Stimulated activated CD8-positive, alpha-beta memory T cell treated with anti-CD3 and anti-CD28 coated beads, Interleukin-12 subunit alpha, Interleukin-12 subunit beta, amount 100 ng/mL, for 24 hours (primary cell): Measurements from ENCODE around the gene KBTBD12.

Experiments used
- DNase-seq: peaks from one replicate; pipeline ENCODE4 v3.0.0-alpha.2; 2020; ENCODE audit errors: extremely low read depth

KBTBD12 gene

GRCh38 chr3:127985655-127986225 lies 70.7 kb downstream of the KBTBD12 start:
- DNase-seq = no peak

DNA sequence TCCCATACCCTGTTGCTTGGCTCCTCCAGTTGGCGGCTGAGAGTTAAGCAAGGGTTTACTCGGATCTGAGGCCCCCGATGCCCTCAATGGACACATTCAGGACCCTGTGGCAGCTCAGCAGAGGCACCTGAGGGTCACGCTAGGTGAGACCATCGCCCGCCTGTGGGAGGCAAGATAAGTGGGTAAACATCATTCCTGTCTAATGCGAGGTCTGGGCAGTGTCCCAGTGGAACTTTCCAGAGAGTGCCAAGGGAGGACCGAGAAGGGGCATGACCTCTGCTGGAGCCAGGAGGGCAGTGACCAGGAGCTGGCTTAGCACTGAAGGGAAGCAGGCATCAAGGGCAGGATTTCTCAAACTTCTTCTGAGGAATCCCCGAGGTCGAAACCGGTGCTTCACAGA lies 71.8 kb downstream of the KBTBD12 start:
- no peak for DNase-seq

DNA sequence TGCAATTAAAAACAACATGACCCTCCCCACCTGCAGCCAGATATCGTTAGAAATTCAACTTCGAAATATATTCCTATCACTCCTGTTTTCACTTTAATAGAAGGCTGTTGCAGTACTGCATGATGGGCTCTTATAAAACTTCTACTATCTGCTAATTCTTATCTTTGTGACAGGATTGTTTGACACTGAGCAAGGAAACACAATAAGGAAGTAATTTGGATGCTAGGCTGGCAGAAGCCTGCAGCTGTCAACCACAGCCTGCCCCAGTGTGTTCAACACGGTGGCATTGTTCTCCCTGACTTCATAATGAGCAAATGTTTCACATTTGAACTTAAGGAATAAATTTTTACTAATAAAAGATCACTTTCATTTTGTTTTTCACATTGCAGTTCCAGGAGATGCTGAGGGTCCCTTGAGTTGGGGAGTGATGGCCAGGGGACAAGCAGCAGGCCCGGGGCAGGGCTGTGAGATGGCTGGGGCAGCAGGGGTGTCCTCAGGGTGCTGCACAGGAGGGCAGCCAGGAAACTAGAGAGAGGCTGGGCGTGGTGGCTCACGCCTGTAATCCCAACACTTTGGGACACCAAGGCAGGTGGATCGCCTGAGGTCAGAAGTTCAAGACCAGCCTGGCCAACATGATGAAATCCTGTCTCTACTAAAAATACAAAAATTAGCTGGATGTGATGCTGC lies 72.4 kb downstream of the KBTBD12 start:
- DNase-seq = no peak

GRCh38 chr3:127988770-127989557 lies 73.9 kb downstream of the KBTBD12 start:
- DNase-seq = no peak

DNA sequence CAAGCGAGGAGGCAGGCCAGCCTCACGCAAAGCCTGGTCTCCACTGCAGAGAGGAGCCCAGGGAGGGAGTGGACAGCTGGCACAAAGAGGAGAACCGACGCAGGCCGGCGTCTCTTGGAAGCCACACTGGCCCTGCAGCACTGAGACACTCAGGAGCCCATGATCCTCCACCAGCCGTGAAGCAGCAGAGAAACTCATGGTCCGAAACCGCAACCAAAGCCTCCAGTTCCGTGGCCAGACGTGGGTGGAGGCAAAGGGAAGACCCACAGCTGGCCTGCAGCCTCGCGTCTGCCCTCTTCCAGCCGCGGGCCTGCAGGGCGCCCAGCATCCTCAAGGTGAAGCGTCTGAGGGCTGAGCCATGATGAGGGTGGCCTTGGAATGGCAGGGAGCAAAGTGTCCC lies 75.0 kb downstream of the KBTBD12 start:
- no peak for DNase-seq

GRCh38 chr3:127990461-127990860 lies 75.4 kb downstream of the KBTBD12 start:
- DNase-seq = no peak

- no peak for DNase-seq
These were observed 76.2 kb downstream of the KBTBD12 start for GRCh38 chr3:127991251-127991650.

GRCh38 chr3:127991681-127992080 lies 76.6 kb downstream of the KBTBD12 start:
- no peak for DNase-seq

GRCh38 chr3:127992127-127992526 lies 77.1 kb downstream of the KBTBD12 start:
- no peak for DNase-seq

- no peak for DNase-seq
These were observed 79.0 kb downstream of the KBTBD12 start for GRCh38 chr3:127994011-127994410.

DNA sequence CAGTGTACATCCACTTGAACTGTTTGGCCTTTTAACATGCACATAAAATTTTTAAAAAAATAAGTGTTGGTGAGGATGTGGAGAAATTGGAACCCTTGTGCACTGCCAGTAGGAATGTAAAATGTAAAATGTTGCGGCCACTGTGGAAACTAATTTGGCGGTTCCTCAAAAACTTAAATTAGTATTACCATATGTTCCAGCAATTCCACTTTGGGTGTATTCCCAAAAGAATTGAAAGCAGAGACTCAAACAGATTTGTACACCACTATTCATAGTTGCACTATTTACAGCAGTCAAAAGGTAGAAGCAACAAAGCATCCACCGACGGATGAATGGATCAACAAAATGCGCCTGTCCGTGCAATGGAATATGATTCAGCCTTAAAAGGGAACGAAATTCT lies 82.0 kb downstream of the KBTBD12 start:
- DNase-seq = no peak

DNA sequence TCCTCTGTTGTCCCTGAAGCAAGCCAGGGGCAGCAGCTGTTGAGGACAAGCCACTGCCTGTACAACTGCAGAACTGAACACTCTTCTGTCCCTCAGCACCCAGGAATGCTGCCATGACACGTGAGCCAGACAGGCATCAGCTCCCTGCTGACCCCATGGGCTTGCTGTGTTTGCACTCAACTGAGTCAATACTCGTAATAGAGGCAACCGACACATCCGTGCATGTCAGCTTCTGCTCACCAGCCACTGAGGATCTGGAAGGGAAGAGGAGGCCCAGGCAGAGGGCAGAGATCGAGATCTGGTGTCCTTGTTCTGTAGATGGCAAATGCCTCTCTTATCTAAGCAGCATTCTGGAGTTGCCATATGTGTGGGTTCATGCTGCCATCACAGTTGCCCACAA lies 82.9 kb downstream of the KBTBD12 start:
- DNase-seq = no peak

DNA sequence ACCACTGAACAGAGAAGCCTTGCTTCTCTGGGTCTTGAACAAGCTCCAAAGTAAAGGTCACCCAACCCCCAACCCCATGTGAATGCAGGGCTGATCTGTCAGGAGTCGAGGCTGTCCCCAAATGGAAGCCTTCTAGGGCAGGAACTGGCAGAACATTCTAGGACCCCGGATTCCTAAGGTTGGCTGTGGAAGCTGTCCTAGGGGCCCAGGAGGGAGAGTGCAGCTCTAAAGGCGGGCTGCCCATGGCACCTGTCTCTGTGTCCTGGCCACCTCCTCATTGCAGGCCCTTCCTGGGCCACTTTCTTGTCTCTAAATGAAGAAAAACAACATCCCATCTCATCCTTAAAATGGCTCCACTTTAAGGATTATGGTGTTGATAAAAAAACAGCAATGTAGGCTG lies 83.6 kb downstream of the KBTBD12 start:
- DNase-seq = no peak

GRCh38 chr3:127999509-128000106 lies 84.6 kb downstream of the KBTBD12 start:
- DNase-seq = no peak

- no peak for DNase-seq
These were observed 86.5 kb downstream of the KBTBD12 start for GRCh38 chr3:128001576-128001975.

GRCh38 chr3:128004661-128005060 lies 89.6 kb downstream of the KBTBD12 start:
- no peak for DNase-seq

DNA sequence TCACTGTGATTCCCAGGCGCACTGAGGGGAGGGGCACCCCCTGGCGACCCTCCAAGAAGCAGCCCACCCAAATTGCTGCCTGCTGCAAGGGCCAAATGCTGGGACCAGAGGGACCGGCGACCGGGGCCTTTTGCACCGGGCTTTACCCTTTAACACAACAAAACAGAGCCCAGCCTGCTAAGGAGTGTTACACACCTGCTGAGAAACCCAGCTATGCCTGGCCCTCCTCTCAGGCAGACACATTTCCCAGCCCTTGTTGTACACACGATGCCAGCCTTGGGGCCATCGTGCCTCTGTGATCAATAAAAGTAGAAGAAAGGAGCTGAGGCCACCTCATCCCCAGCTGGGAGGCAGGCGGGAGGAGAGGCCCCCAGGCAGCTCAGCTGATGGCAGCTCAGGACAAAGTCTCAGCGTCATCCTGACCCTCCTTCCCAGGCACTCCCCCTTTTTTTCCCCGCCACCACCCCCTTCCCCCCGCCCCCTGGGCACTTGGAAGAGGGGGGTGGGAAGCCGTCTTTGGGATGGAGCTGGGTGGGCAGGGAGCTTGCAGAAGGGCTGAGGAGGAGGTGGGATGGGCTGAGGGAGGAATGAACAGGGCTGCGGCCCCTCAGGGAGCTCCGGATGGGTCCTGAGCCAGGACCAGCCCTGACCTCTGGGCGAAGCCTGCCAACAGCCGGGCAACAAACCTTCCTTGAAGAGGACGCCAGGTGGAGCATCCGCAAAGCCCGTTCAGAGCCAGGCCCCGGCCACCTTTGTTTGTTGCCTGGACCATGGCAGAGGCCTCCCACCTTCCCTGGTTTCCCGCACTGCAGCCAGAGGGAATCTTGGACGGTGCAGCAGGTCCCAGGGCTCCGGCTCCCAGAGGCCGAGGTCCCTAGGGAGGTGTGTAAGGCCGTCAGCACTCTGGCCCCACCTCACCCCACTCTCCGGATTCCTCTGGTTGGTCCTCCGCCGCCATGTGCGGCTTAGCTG lies 91.3 kb downstream of the KBTBD12 start:
- no peak for DNase-seq

GRCh38 chr3:128007033-128007424 lies 92.0 kb downstream of the KBTBD12 start:
- no peak for DNase-seq

GRCh38 chr3:128009952-128010846 lies 95.2 kb downstream of the KBTBD12 start:
- no peak for DNase-seq

DNA sequence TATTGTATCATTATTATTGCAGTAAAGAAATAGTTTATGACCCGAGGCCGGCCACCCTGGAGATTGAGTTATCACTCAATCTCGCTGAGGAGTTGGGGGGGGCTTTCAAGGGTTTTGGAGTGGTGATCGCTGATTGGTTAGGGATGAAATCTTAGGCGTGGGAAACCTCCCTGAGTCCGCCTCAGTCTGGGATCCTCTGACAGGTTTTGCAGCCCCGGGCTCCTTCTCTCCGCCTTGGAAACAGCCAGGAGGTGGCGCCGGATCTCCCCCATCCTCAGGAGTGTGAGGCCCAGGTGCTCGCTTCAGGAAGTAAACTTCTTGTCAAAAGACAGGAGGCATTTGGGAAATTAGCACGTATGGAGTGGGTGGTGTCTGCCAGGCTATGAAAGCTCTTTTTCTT lies 96.1 kb downstream of the KBTBD12 start:
- no peak for DNase-seq
